Right atrium auricular region (tissue), 2 donors: ENCODE data around the gene SELENOI. TPM values are rescaled to one million over a fixed set of nuclear protein-coding genes. Genes with fewer than 3 reads are reported as not detected.
A peak's percentile ranks its signal among the peaks of the same experiment; 100 is the strongest.

Source experiments
- DNase-seq: peaks from one replicate; pipeline ENCODE4 v3.0.0-alpha.2; 2019; ENCODE audit warnings: low spot score
- H3K27ac ChIP-seq, 2 donors: fragments of 200-600 bp; sonication (generic); 1 replicate in 1 of 2; 2 replicates in 1 of 2; pipeline ENCODE4 v1.5.1; 2016 to 2019
- H3K27me3 ChIP-seq, 2 donors: fragments of 200-600 bp; sonication (generic); one replicate each; pipeline versions ENCODE4 v1.5.1 to v1.6.0; 2017 to 2019
- H3K36me3 ChIP-seq: fragments of 200-600 bp; sonication (generic); one replicate; pipeline ENCODE4 v1.5.1; 2016
- H3K4me1 ChIP-seq, 2 donors: fragments of 200-600 bp; sonication (generic); one replicate each; pipeline versions ENCODE4 v1.5.1 to v1.6.0; 2017 to 2019
- H3K4me3 ChIP-seq, 2 donors: fragments of 200-600 bp; sonication (generic); 1 replicate in 1 of 2; 2 replicates in 1 of 2; pipeline ENCODE4 v1.5.1; 2017 to 2019; ENCODE audit warnings: mild to moderate bottlenecking in 1 of 2, moderate library complexity in 1 of 2
- H3K9me3 ChIP-seq, 2 donors: fragments of 200-600 bp; sonication (generic); one replicate each; pipeline ENCODE4 v1.5.1; 2019
- total RNA-seq, 2 donors: library from RNA; depleted of rRNA; stranded (reverse); fragments of >200 nt; gene quantifications; one replicate each; pipeline ENCODE4 v1.1.0, GENCODE V29; 2016
- TF ChIP-seq, protein P1 (sequence below), 2 donors: fragments of 200-600 bp; sonication (generic); IDR thresholded peaks; one replicate each; pipeline ENCODE4 v1.5.1; 2019; ENCODE audit warnings: antibody characterized with exemption in 2 of 2

The SELENOI gene
- total RNA-seq, 2 donors from 2014 or later: 7.6 to 11.6 TPM

GRCh38 chr2:26340831-26341230 is 5.1 kb upstream of the SELENOI start:
- Histone ChIP-seq H3K36me3 (no peaks in the 10 kb centered on the region), H3K4me1 (peaks cover 0 to 13% of the 10 kb centered on the region in 2 donors), H3K9me3 (no peaks in the 10 kb centered on the region), H3K4me3 (no peak overlapping the region), H3K27me3 (no peaks in the 10 kb centered on the region), H3K27ac (no peak overlapping the region)
- no peak for DNase-seq
- TF ChIP-seq, protein P1, sequence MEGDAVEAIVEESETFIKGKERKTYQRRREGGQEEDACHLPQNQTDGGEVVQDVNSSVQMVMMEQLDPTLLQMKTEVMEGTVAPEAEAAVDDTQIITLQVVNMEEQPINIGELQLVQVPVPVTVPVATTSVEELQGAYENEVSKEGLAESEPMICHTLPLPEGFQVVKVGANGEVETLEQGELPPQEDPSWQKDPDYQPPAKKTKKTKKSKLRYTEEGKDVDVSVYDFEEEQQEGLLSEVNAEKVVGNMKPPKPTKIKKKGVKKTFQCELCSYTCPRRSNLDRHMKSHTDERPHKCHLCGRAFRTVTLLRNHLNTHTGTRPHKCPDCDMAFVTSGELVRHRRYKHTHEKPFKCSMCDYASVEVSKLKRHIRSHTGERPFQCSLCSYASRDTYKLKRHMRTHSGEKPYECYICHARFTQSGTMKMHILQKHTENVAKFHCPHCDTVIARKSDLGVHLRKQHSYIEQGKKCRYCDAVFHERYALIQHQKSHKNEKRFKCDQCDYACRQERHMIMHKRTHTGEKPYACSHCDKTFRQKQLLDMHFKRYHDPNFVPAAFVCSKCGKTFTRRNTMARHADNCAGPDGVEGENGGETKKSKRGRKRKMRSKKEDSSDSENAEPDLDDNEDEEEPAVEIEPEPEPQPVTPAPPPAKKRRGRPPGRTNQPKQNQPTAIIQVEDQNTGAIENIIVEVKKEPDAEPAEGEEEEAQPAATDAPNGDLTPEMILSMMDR (IDR thresholded peaks at IDR 0.05): no peak

- Histone ChIP-seq H3K9me3 (no peaks in the 10 kb centered on the region), H3K4me3 (peak overlapping the region; percentile 69 to 91), H3K36me3 (no peaks in the 10 kb centered on the region), H3K27ac (peak overlapping the region; percentile 92 to 93), H3K4me1 (peaks cover 0 to 34% of the 10 kb centered on the region in 2 donors), H3K27me3 (no peaks in the 10 kb centered on the region)
- no peak for DNase-seq
- TF ChIP-seq, protein P1 (IDR thresholded peaks at IDR 0.05): no peak
Measured at GRCh38 chr2:26344581-26345282, 1.2 kb upstream of the SELENOI start.

DNA sequence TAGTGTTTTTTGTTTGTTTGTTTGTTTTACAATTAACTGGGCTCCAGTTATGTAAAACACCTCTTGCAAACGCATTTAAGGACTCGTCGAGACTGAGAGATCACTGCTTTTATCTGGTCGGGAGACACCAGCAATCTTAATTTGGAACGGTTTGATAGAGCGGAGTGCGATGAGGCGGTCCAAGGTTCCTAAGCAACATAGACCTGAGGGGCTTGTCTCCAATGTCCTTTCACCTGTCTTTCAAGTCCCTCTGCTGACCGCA is 729 bp upstream of the SELENOI start:
- Histone ChIP-seq H3K27me3 (no peaks in the 10 kb centered on the region), H3K36me3 (no peaks in the 10 kb centered on the region), H3K9me3 (no peaks in the 10 kb centered on the region), H3K4me3 (peak overlapping the region; percentile 69 to 91), H3K27ac (peak overlapping the region; percentile 92 to 93), H3K4me1 (peaks cover 0 to 34% of the 10 kb centered on the region in 2 donors)
- DNase-seq: no peak
- TF ChIP-seq, protein P1 (IDR thresholded peaks at IDR 0.05): no peak

DNA sequence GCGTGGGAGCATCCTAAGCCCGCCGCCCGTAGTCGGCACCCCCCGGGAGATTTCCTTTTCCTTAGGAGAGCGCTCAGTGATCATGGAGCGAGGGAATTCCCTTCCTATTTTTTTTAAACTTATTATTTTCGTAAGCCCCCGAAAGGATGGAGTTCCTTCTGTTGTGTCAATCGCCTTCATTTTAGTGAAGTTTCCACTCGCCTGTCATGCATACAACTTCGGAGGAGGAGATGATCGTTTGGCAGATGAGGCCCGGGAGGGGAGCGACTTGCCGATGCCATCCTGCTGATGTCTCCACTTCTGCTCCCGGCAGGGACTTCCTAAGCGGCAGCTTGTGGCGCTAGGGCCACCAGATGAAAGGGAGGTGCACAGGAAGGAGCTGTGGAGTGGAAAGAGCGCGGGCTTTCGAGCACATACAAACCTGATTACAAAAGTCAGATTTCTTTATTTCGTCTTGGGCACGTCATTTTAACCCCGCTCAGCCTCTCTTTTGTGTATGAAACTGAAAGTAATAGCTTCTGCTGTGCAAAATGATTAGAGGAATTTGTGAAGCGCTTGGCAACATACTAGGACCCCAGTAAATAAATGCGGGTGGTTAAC is 611 bp downstream of the SELENOI start, which contains the start of gene ADGRF3:
Gene ADGRF3, minus strand, starts transcription at position 336 of the 600 bp plus-strand sequence. CDS start 555 bp downstream, outside the sequence.
- Histone ChIP-seq H3K9me3 (no peaks in the 10 kb centered on the region), H3K4me1 (peaks cover 0 to 34% of the 10 kb centered on the region in 2 donors), H3K36me3 (no peaks in the 10 kb centered on the region), H3K4me3 (peak within 1 kb of the TSS; percentile 69 to 91), H3K27ac (peak within 1 kb of the TSS; percentile 92 to 95), H3K27me3 (no peaks in the 10 kb centered on the region)
- TF ChIP-seq, protein P1 (IDR thresholded peaks at IDR 0.05): no peak
- peak; percentile 66 for DNase-seq

DNA sequence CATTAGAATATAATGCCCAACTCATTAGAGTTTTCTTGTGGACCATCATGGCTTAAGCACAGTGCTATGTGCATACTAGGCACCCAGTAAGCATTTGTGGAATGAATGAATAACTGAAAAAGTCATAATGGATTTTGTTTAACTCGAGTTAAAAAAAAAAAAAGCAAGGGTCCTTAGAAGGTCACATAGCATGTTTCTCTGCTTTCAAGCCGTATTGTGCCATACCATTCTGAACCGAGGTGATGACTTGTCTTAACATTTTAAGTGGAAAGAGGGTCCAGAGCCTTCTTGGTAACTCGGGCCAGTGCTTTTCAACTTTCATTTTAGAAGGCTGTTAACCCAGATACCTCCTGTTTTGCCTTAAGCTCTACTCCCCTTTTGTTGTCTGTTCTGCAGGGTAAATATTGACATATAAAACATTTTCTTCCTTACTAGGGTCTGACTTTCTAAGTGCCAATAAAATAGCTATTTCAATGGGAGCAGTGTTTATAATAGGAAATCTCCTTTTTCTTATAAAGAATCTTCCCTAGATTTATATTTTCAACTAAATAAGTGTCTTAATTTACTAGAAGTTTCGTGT is 1.4 kb downstream of the SELENOI start:
- no peak for DNase-seq
- Histone ChIP-seq H3K4me1 (peaks cover 0 to 34% of the 10 kb centered on the region in 2 donors), H3K27me3 (no peaks in the 10 kb centered on the region), H3K9me3 (no peaks in the 10 kb centered on the region), H3K4me3 (peak overlapping the region in 1 of 2 donors; percentile 91), H3K27ac (peak overlapping the region; percentile 92 to 95), H3K36me3 (no peaks in the 10 kb centered on the region)
- TF ChIP-seq, protein P1 (IDR thresholded peaks at IDR 0.05): no peak
